GM18870 (cell line): ENCODE results near the gene HM13.
A peak's percentile ranks its signal among the peaks of the same experiment; 100 is the strongest.
"Not testable (repeated sequence)": the region's sequence is repeated elsewhere in the genome, so short reads cannot be mapped to it uniquely, and the experiment has no call there.

Experiments
- ATAC-seq: cut with Tn5 transposase; IDR thresholded peaks from one replicate; pipeline ENCODE4 v1.9.1; 2021; ENCODE audit warnings: moderate library complexity; ENCODE audit not compliant: unreplicated experiment

The HM13 gene

DNA sequence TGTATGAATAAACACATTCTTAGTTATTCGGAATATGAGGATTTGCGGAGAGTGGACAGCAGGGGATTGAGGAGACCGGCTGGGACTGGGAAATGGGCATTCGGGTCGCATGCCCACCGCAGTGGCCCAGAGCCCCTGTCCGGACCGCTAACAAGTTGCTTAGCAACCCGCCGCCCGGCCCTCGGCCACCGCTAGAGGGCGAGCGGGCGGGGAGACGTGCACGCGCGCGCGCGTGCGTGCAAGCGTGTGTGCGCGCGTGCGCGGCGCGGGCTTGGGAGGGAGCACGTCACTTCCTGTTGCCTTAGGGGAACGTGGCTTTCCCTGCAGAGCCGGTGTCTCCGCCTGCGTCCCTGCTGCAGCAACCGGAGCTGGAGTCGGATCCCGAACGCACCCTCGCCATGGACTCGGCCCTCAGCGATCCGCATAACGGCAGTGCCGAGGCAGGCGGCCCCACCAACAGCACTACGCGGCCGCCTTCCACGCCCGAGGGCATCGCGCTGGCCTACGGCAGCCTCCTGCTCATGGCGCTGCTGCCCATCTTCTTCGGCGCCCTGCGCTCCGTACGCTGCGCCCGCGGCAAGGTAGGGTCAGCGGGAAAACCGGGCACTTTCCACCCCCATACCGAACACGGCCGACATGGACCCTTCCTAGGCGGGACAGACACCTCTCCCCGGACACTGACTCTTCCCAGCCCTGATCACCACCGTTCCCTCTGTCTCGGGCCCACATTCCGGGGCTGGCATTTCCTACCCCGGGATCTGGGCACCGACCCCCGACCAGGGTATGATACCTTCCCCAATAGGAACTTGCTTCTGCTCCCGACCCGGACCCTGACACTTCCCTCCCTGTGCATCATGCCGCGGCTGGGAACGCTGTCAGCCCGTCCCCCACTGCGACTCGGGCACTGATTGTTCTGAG, at the start of gene HM13:
TSS of gene HM13 (plus strand) at position 289 of the 918 bp plus-strand sequence. CDS start at position 399, 110 bp downstream.
- ATAC-seq = peak; percentile 74

- not testable (repeated sequence) for ATAC-seq
Observed at GRCh38 chr20:31470946-31471345, 43.3 kb upstream of the HM13 start.

GRCh38 chr20:31472395-31473330, 41.6 kb upstream of the HM13 start:
- no peak for ATAC-seq

DNA sequence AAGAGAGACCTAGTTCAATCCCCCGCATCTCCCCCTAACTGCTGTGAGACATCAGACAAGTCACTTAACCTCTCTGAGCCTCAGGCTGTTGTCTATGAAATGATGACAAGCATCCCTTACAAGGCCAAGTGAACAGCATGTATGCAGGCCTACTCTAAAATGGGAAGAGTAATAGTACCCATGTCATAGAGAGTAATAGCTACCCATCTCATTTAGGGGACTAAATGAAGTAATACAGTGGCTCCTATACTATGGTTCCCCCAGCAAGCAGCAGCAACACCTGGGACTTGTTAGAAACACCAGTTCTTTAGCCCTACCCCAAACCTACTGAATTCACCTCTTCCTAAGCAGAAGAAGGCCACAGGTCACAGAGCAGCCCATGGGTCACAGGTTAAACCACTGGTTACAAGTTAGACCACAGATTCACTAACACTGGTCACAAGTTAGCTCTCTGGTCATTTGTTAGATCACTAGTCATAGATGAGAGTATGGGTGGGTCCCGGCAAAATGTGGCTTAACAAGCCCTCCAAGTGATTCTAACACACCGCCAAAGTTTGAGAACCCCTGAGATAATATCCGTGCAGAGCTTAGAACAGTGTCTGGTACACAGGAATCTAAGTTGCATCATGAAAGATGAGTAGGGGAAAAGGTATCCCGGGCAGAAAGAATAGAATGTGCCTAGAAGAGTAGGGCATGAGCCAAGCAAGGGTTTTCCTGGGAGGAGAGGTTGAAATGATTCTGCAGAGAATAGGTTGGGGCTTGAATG, 40.7 kb upstream of the HM13 start:
- ATAC-seq = no peak

GRCh38 chr20:31474097-31474436, 40.2 kb upstream of the HM13 start:
- ATAC-seq = peak; percentile 81

GRCh38 chr20:31474758-31475427, 39.3 kb upstream of the HM13 start, which contains the start of the genes DEFB124 and REM1:
Gene DEFB124, minus strand, starts transcription at chr20:31475127. Its CDS starts 2,114 bp downstream, at chr20:31473013.
Gene REM1, plus strand, starts transcription at chr20:31475288. Its CDS starts 1,158 bp downstream, at chr20:31476446.
- no peak for ATAC-seq

DNA sequence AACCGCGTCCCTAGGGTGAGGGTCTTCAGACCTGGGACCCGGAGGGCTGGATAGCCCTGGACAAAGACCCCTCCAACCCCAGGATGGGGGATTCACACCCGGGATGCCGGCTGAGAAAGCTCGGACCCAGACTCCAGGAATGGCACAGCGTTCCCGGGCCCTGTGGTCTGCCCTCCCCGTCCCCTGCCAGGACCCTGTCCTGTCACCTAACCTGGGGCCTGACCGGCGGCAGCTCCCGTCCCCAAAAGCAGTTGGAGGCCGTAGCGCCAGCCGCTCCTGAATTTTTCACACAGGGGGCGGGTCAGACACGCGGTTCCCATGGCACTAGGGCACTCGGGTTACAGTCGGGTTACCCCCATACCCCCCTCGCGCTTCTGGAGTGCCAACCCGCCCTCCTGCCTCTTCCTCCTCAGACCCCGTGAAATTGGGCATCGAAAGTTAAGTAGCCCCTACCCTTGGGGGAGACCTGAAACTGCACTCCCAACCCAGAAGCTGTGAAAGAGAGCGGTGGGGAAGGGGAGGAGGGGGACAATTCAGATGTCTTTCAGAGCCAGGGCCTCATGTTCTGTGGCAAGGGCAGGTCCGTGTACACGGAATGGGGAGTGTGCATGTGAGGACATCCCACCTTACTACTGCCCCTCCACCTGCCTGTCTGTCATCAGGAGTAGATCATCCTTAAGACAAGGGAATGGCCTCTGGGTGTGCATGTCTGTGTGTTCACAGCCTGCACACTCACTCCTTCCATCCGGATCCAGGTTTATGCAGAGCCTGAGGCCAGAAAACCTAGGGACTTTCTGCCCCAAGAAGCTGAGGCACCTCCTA, 38.6 kb upstream of the HM13 start:
- no peak for ATAC-seq

GRCh38 chr20:31476294-31476585, 38.0 kb upstream of the HM13 start:
- no peak for ATAC-seq

DNA sequence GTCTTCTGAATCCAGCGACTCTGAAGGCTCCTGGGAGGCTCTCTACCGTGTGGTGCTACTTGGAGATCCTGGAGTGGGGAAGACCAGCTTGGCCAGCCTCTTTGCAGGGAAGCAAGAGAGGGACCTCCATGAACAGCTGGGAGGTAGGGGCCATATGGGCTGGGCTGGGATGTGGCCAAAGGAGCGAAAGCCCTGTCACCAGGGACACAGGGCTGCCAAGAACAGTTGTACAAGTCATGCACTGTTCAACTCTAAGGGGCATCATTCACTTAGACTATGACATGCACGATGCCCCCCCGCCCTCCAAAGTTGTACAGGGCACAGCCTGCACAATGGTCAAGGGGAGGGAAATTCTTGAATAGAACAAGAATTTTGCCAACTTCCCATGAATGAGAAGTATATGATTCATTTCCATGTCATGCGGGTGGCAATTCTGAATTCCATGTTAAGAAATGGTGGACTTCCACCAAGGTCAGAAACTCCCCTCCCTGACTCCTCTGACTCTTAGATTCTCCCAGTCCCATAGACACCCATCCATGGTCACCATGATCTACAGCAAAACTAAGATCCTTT, 37.5 kb upstream of the HM13 start:
- no peak for ATAC-seq

GRCh38 chr20:31484001-31484400, 30.2 kb upstream of the HM13 start:
- no peak for ATAC-seq

- ATAC-seq = no peak
Observed at GRCh38 chr20:31485450-31486339, 28.5 kb upstream of the HM13 start.

DNA sequence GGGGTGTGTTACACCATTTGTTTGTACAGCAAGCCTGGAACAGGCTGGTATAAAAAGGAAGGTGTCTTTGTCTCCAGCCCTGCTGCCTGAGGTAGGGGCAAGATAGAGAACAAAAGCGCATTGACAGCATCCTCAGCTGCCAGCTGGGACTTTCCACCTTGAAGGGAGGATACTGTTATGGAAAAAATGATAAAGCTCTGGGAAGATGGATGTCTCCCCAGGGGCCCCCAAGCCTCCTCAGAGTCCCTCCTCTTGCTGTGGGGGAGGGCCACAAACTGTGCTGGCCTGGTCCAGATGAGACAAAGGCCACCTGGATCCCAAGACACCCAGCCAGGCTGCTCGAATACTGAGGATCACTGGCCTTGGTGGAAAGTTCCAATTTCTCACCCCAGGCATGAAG, 26.1 kb upstream of the HM13 start:
- ATAC-seq = no peak

DNA sequence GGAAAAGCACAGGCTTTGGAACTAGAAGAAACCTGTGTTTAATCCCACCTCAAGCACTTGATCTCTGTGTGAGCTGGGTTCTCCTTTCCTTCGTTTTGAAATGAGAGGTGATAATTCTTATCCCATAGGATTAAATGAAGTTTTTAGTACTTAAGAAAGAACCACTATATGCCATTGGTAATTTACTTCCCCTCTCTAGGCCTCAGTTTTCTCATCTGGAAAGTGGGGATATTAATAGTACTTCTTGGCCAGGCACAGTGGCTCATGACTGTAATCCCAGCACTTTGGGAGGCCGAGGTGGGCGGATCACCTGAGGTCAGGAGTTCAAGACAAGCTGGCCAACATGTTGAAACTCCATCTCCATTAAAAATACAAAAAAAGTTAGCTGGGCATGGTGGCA, 25.1 kb upstream of the HM13 start:
- no peak for ATAC-seq

- ATAC-seq = no peak
Observed at GRCh38 chr20:31490752-31491151, 23.5 kb upstream of the HM13 start.

GRCh38 chr20:31494131-31494530, 20.1 kb upstream of the HM13 start:
- no peak for ATAC-seq

GRCh38 chr20:31496761-31497295, 17.4 kb upstream of the HM13 start:
- ATAC-seq = no peak

GRCh38 chr20:31497838-31498540, 16.3 kb upstream of the HM13 start:
- ATAC-seq = no peak
